CD4-positive, CD25-positive, alpha-beta regulatory T cell (primary cell): Measurements from ENCODE around the gene MEGF8. TPM values are rescaled to one million over a fixed set of nuclear protein-coding genes. Genes with fewer than 3 reads are reported as not detected.

Experiments used
- ATAC-seq, 2 donors: fragments of 150-1000 bp; cut with Tn5 transposase; one replicate each; pipeline ENCODE4 v1.10.0; 2021; ENCODE audit warnings: low read depth in 2 of 2, moderate number of reproducible peaks in 2 of 2, moderate library complexity in 1 of 2
- DNase-seq, 3 donors: peaks; one replicate each; pipeline versions ENCODE4 v3.0.0 to v3.0.0-alpha.2; 2012 to 2022; ENCODE audit warnings: mixed read lengths in 1 of 3
- H3K27ac ChIP-seq: one replicate; pipeline ENCODE4 v1.7.0; 2013; ENCODE audit warnings: mild to moderate bottlenecking, low read length; ENCODE audit not compliant: insufficient read depth, poor library complexity, severe bottlenecking
- H3K27me3 ChIP-seq: one replicate; pipeline ENCODE4 v1.7.0; 2013; ENCODE audit warnings: low read length; ENCODE audit not compliant: control insufficient read depth, insufficient read depth
- H3K36me3 ChIP-seq: one replicate; pipeline ENCODE4 v1.7.0; 2013; ENCODE audit warnings: mild to moderate bottlenecking, low read length, moderate library complexity; ENCODE audit not compliant: control insufficient read depth, insufficient read depth
- H3K4me1 ChIP-seq: 2 replicates; pipeline ENCODE4 v1.7.0; 2013; ENCODE audit warnings: mild to moderate bottlenecking, low read length; ENCODE audit not compliant: insufficient read depth, control insufficient read depth, poor library complexity, severe bottlenecking
- H3K4me3 ChIP-seq: one replicate; pipeline ENCODE4 v1.7.0; 2013; ENCODE audit warnings: low read depth, mild to moderate bottlenecking, low read length, moderate library complexity
- H3K9me3 ChIP-seq, 2 experiments: 1 replicate in 1 of 2; 2 replicates in 1 of 2; pipeline ENCODE4 v1.7.0; 2013; ENCODE audit warnings: low read length in 2 of 2, mild to moderate bottlenecking in 1 of 2, moderate library complexity in 1 of 2; ENCODE audit not compliant: control insufficient read depth in 2 of 2
- H3K27ac Mint-ChIP-seq, 3 donors: one replicate each; pipeline ENCODE4 v1.8.0; 2020 to 2022; ENCODE audit warnings: mild to moderate bottlenecking in 3 of 3, mixed read lengths in 3 of 3, moderate library complexity in 2 of 3
- H3K27me3 Mint-ChIP-seq: one replicate; pipeline ENCODE4 v1.8.0; 2022; ENCODE audit warnings: mild to moderate bottlenecking, mixed read lengths
- H3K36me3 Mint-ChIP-seq: one replicate; pipeline ENCODE4 v1.8.0; 2020; ENCODE audit warnings: mixed read lengths
- H3K4me1 Mint-ChIP-seq, 4 donors: one replicate each; pipeline ENCODE4 v1.8.0; 2020 to 2022; ENCODE audit warnings: mixed read lengths in 4 of 4, mild to moderate bottlenecking in 1 of 4
- H3K4me3 Mint-ChIP-seq, 4 donors: one replicate each; pipeline ENCODE4 v1.8.0; 2020 to 2022; ENCODE audit warnings: mild to moderate bottlenecking in 4 of 4, mixed read lengths in 4 of 4, moderate library complexity in 3 of 4
- H3K9me3 Mint-ChIP-seq, 7 donors: one replicate each; pipeline ENCODE4 v1.8.0; 2020 to 2022; ENCODE audit warnings: mixed read lengths in 7 of 7, mild to moderate bottlenecking in 3 of 7, moderate library complexity in 2 of 7
- polyA plus RNA-seq, 4 donors: library from polyadenylated mRNA; unstranded; fragments of 300-500 nt; fragmentation: Illumina TruSeq; gene quantifications; one replicate each; pipeline ENCODE4 v1.2.3, GENCODE V29; 2021
- total RNA-seq: library from RNA; stranded (reverse); gene quantifications from one replicate; pipeline ENCODE4 v1.2.3, GENCODE V29; 2022

Gene MEGF8
- total and polyA plus RNA-seq, 5 donors from 2014 or later: 0.18 to 6.5 (median 0.22) TPM

DNA sequence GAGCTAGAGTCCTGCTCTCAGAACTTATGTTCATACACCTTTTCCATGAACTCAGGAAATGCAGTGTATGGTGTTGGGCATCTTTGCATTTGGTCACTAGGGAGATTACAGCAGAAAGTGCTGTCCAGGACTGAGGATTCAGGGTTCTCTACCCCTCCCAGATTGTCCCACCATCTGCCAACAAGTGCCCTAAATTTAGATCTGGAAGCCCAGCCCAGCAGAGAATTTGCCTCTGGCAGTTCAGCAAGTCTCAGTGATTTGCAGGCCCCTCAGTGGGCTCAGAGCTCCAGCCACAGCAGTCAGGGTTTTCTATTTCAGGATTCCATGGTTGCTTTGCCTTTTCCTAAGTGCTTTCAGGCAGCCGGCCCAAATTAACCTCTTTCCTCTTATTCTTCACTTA is 41.2 kb downstream of the MEGF8 start:
- H3K27me3 Mint-ChIP-seq: no peaks in the 10 kb centered on the region
- no peak overlapping the region for H3K4me3 ChIP-seq
- H3K4me1 Mint-ChIP-seq: peaks cover 0 to 3% (median 0%) of the 10 kb centered on the region in 4 donors
- no peaks in the 10 kb centered on the region for H3K9me3 Mint-ChIP-seq
- H3K27ac ChIP-seq: no peak overlapping the region
- no peak overlapping the region for H3K27ac Mint-ChIP-seq
- peaks cover 0 to 7% of the 10 kb centered on the region in 2 experiments for H3K9me3 ChIP-seq
- H3K36me3 Mint-ChIP-seq: peaks cover 16% of the 10 kb centered on the region
- no peak for ATAC-seq
- H3K4me1 ChIP-seq: no peaks in the 10 kb centered on the region
- H3K4me3 Mint-ChIP-seq: no peak overlapping the region
- H3K36me3 ChIP-seq: no peaks in the 10 kb centered on the region
- DNase-seq: no peak
- no peaks in the 10 kb centered on the region for H3K27me3 ChIP-seq

DNA sequence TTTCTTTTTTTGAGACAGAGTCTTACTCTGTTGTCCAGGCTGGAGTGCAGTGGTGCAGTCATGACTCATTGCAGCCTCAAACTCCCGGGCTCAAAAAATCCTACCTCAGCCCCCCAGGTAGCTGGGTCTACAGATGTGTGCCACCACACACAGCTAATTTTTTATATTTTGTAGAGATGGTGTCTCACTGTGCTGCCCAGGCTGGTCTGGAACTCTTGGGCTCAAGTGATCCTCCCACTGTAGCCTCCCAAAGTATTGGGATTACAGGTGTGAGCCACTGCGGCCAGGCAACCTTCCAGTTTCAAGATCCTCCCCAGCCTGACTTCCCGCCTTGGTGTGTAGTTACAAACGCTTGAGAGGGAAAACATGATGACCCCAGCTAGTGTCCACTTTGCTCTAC is 42.5 kb downstream of the MEGF8 start:
- H3K4me1 Mint-ChIP-seq: peaks cover 0 to 3% (median 0%) of the 10 kb centered on the region in 4 donors
- H3K27ac Mint-ChIP-seq: no peak overlapping the region
- H3K36me3 Mint-ChIP-seq: peaks cover 21% of the 10 kb centered on the region
- Histone ChIP-seq H3K4me1 (no peaks in the 10 kb centered on the region), H3K27me3 (no peaks in the 10 kb centered on the region), H3K4me3 (no peak overlapping the region), H3K36me3 (no peaks in the 10 kb centered on the region), H3K27ac (no peak overlapping the region), H3K9me3 (peaks cover 0 to 7% of the 10 kb centered on the region in 2 experiments)
- ATAC-seq (no peak), DNase-seq (no peak)
- H3K27me3 Mint-ChIP-seq: no peaks in the 10 kb centered on the region
- H3K9me3 Mint-ChIP-seq: no peaks in the 10 kb centered on the region
- no peak overlapping the region for H3K4me3 Mint-ChIP-seq

DNA sequence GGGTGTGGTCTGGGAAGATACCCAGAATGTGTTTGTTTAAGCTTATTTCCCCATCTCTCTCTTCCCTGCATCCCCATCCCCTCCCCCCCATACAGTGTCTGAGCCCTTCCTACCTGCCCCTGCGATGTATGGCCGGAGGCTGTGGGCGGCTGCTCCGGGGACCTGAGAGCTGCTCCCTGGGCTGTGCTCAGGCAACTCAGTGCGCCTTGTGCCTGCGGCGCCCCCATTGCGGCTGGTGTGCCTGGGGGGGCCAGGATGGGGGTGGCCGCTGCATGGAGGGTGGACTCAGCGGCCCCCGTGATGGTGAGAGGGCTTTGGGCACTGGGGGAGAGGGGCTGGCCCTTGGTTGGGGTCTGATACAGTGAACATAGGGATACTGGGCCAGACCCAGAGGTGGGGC is 42.9 kb downstream of the MEGF8 start:
- peaks cover 19% of the 10 kb centered on the region for H3K36me3 Mint-ChIP-seq
- DNase-seq: no peak
- no peaks in the 10 kb centered on the region for H3K27me3 Mint-ChIP-seq
- Histone ChIP-seq H3K9me3 (peaks cover 0 to 7% of the 10 kb centered on the region in 2 experiments), H3K4me3 (no peak overlapping the region), H3K27ac (no peak overlapping the region), H3K4me1 (no peaks in the 10 kb centered on the region), H3K27me3 (no peaks in the 10 kb centered on the region), H3K36me3 (no peaks in the 10 kb centered on the region)
- H3K4me1 Mint-ChIP-seq: peaks cover 0 to 3% (median 0%) of the 10 kb centered on the region in 4 donors
- ATAC-seq: no peak
- no peaks in the 10 kb centered on the region for H3K9me3 Mint-ChIP-seq
- H3K4me3 Mint-ChIP-seq: no peak overlapping the region
- H3K27ac Mint-ChIP-seq: peak overlapping the region in 1 of 3 donors; percentile 26

DNA sequence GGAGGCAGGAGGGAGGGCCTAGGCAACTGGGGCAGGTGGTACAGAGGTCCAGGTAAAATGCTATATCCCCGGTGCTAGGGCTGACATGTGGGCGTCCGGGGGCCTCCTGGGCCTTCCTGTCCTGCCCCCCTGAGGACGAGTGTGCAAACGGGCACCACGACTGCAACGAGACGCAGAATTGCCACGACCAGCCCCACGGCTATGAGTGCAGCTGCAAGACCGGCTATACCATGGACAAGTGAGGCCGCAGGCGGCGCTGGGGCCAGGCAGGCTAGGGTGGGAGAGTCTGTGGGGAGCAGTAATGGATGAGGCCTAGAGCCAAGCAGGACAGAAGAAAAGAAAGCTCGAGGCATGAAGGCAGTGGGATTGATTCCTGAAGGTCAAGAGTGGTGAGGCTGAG is 43.3 kb downstream of the MEGF8 start:
- no peak for ATAC-seq
- Mint-ChIP-seq H3K4me3 (no peak overlapping the region), H3K9me3 (no peaks in the 10 kb centered on the region)

DNA sequence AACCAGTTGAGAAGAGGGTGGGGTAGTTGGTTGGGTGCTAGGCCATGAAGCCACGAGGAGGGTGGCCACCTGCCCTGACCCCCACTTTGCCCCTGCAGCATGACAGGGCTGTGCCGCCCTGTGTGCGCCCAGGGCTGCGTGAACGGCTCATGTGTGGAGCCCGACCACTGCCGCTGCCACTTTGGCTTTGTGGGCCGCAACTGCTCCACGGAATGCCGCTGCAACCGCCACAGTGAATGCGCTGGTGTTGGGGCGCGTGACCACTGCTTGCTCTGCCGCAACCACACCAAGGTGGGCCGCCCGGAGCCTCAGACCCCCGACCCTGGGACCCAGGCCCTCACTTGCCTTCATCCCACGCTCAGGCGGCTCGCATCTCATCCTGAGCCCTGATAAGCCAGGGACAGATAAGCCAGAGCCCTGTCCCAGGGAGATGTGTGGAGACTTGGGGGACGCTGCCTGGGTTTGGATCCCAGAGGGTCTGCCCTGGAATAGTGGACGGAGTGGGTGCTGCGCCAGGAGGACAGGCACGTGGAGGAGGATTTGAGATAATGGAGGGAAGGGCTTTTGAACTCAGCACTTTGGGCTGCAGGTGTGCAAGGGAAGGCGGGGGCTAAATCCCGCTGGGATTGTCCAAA is 44.1 kb downstream of the MEGF8 start:
- Histone ChIP-seq H3K4me1 (no peaks in the 10 kb centered on the region), H3K4me3 (no peak overlapping the region), H3K9me3 (no peaks in the 10 kb centered on the region), H3K27me3 (no peaks in the 10 kb centered on the region), H3K36me3 (no peaks in the 10 kb centered on the region), H3K27ac (no peak overlapping the region)
- H3K9me3 Mint-ChIP-seq: no peaks in the 10 kb centered on the region
- no peak overlapping the region for H3K27ac Mint-ChIP-seq
- peaks cover 7% of the 10 kb centered on the region for H3K36me3 Mint-ChIP-seq
- H3K27me3 Mint-ChIP-seq: no peaks in the 10 kb centered on the region
- ATAC-seq: no peak
- H3K4me3 Mint-ChIP-seq: no peak overlapping the region
- DNase-seq: no peak
- H3K4me1 Mint-ChIP-seq: no peaks in the 10 kb centered on the region

More for the DNA sequence above, 43.3 kb downstream of the MEGF8 start:
- Mint-ChIP-seq H3K27me3 (no peaks in the 10 kb centered on the region), H3K36me3 (peaks cover 15% of the 10 kb centered on the region), H3K4me1 (no peaks in the 10 kb centered on the region), H3K27ac (no peak overlapping the region)
- H3K9me3 ChIP-seq: peaks cover 0 to 5% of the 10 kb centered on the region in 2 experiments
- no peaks in the 10 kb centered on the region for H3K4me1 ChIP-seq
- DNase-seq: no peak
- no peak overlapping the region for H3K27ac ChIP-seq
- no peaks in the 10 kb centered on the region for H3K27me3 ChIP-seq
- H3K36me3 ChIP-seq: no peaks in the 10 kb centered on the region
- no peak overlapping the region for H3K4me3 ChIP-seq

DNA sequence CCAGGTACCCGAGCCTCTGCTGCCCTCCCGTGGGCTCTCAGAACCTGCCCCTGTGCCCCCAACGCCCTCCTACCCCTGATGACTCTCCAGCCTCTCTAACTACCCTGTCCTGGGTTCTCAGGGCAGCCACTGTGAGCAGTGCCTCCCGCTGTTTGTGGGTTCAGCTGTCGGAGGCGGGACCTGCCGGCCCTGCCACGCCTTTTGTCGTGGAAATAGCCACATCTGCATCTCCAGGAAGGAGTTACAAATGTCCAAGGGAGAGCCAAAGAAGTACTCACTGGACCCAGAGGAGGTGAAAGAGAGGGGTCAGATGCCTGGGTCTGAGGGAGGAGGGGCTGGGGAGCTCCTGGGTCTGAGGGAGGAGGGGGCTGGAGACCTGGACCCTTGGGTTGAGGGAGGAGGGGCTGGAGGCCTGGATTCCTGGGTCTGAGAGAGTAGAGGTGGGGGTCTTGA is 44.7 kb downstream of the MEGF8 start:
- Histone ChIP-seq H3K27me3 (no peaks in the 10 kb centered on the region), H3K36me3 (no peaks in the 10 kb centered on the region), H3K27ac (no peak overlapping the region), H3K4me1 (no peaks in the 10 kb centered on the region), H3K4me3 (no peak overlapping the region), H3K9me3 (no peaks in the 10 kb centered on the region)
- H3K27ac Mint-ChIP-seq: no peak overlapping the region
- no peaks in the 10 kb centered on the region for H3K27me3 Mint-ChIP-seq
- no peaks in the 10 kb centered on the region for H3K4me1 Mint-ChIP-seq
- H3K4me3 Mint-ChIP-seq: no peak overlapping the region
- ATAC-seq: no peak
- H3K9me3 Mint-ChIP-seq: no peaks in the 10 kb centered on the region
- peaks cover 5% of the 10 kb centered on the region for H3K36me3 Mint-ChIP-seq
- DNase-seq: no peak

DNA sequence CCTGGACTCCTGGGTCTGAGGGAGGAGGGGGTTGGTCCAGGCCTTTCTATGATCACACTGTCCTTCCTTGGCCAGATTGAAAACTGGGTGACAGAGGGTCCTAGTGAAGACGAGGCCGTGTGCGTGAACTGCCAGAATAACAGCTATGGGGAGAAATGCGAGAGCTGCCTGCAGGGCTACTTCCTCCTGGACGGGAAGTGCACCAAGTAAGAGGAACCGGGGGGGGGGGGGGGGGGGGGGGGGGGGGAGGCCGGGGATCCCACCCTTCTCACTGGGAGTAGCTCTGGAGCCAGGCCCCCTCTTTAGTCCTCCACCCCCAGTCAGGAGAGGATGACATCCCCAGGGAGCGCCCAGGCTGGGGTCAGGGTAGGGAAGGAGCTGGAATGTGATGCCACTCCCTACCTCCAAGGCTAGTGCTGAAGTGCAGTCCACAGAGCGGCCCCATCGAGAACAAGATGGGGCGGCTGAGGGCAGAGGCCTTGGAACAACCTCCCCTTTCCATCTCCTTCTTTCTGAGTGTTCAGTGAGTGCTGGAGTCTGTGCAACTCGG is 45.3 kb downstream of the MEGF8 start:
- Histone ChIP-seq H3K27me3 (no peaks in the 10 kb centered on the region), H3K36me3 (no peaks in the 10 kb centered on the region), H3K4me1 (no peaks in the 10 kb centered on the region), H3K27ac (no peak overlapping the region), H3K9me3 (no peaks in the 10 kb centered on the region), H3K4me3 (no peak overlapping the region)
- H3K4me1 Mint-ChIP-seq: no peaks in the 10 kb centered on the region
- no peaks in the 10 kb centered on the region for H3K27me3 Mint-ChIP-seq
- no peak for DNase-seq
- no peak overlapping the region for H3K4me3 Mint-ChIP-seq
- no peaks in the 10 kb centered on the region for H3K9me3 Mint-ChIP-seq
- ATAC-seq: no peak
- no peak overlapping the region for H3K27ac Mint-ChIP-seq
- H3K36me3 Mint-ChIP-seq: peaks cover 5% of the 10 kb centered on the region

DNA sequence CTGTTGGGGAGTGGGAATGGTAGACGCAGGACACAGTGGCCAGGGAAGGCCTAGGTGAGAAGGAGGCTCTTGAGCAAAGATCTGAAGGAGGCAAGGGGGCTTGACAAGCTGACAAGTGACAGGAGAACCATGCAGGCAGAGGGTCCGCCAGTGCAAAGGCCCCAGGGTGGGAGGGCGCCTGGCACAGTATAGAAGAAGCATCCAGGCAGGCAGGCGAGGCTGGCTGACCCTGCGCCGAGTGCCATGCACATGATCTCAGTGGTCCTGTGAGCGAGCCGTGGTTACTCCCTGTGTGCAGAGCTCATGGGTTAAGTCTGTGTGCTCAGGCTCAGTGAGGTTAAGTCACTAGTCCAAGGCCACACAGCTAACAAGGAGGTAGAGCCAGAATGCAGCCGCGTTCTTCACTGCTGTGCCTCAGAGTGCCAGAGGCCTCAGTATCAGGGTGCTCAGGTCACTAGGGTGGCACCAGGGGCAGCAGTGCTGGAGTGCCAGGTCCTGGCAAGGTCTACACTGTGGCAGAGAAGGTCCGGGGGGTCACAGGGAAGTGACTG is 49.5 kb downstream of the MEGF8 start:
- H3K9me3 Mint-ChIP-seq: no peaks in the 10 kb centered on the region

More for the DNA sequence above, 49.5 kb downstream of the MEGF8 start:
- no peak overlapping the region for H3K4me3 ChIP-seq
- no peaks in the 10 kb centered on the region for H3K36me3 ChIP-seq
- Mint-ChIP-seq H3K27ac (no peak overlapping the region), H3K36me3 (peaks cover 5% of the 10 kb centered on the region), H3K27me3 (peaks cover 8% of the 10 kb centered on the region), H3K4me1 (peaks cover 0 to 2% (median 0%) of the 10 kb centered on the region in 4 donors), H3K4me3 (no peak overlapping the region)
- H3K4me1 ChIP-seq: no peaks in the 10 kb centered on the region
- no peak for DNase-seq
- no peak overlapping the region for H3K27ac ChIP-seq
- no peak for ATAC-seq
- H3K27me3 ChIP-seq: no peaks in the 10 kb centered on the region
- no peaks in the 10 kb centered on the region for H3K9me3 ChIP-seq
